Body of pancreas (tissue), 4 donors: ENCODE measurements around the gene SLF2. TPM values are rescaled to one million over a fixed set of nuclear protein-coding genes. Genes with fewer than 3 reads are reported as not detected.

ENCODE experiments used
- ATAC-seq: fragments of 150-250 bp; one replicate; pipeline ENCODE4 v1.9.1; 2016
- DNase-seq, 4 donors: peaks; one replicate each; pipeline ENCODE4 v3.0.0-alpha.2; 2019
- H3K27ac ChIP-seq, 4 donors: fragments of 200-600 bp; sonication (generic); 1 replicate in 3 of 4; 2 replicates in 1 of 4; pipeline versions ENCODE4 v1.5.1 to v1.6.1; 2016 to 2019; ENCODE audit warnings: mild to moderate bottlenecking in 1 of 4, mixed read lengths in 1 of 4, moderate library complexity in 1 of 4
- H3K27me3 ChIP-seq, 2 donors: fragments of 200-600 bp; sonication (generic); one replicate each; pipeline ENCODE4 v1.6.0; 2016; ENCODE audit warnings: mild to moderate bottlenecking in 1 of 2
- H3K36me3 ChIP-seq, 2 donors: fragments of 200-600 bp; sonication (generic); replicated peaks in 1 of 2; 2 replicates each; pipeline ENCODE4 v1.5.1; 2016; ENCODE audit warnings: low read depth in 2 of 2; ENCODE audit not compliant: insufficient read depth in 1 of 2
- H3K4me1 ChIP-seq: fragments of 200-600 bp; sonication (generic); one replicate; pipeline ENCODE4 v1.6.0; 2016
- H3K4me3 ChIP-seq, 2 donors: fragments of 200-600 bp; sonication (generic); 1 replicate in 1 of 2; 2 replicates in 1 of 2; pipeline ENCODE4 v1.5.1; 2016 to 2019
- H3K9me3 ChIP-seq, 3 donors: fragments of 200-600 bp; sonication (generic); 1 replicate in 2 of 3; 2 replicates in 1 of 3; pipeline ENCODE4 v1.5.1; 2016
- POLR2A ChIP-seq, 3 donors: fragments of 450-650 bp; IDR thresholded peaks; one replicate each; pipeline ENCODE4 v1.6.1; 2016; ENCODE audit warnings: antibody characterized with exemption in 3 of 3, mild to moderate bottlenecking in 2 of 3
- WGBS, 2 donors: methylation state at CpG; one replicate each; pipeline ENCODE4 v1.1.5; 2017; 5-methylcytosine and 5-hydroxymethylcytosine counted together
- intact Hi-C: fragments of 100-400 bp; cut with DNase I; formaldehyde crosslinking; loops from one replicate; pipeline ENCODE4 v1.15.1; 2023
- total RNA-seq, 2 donors: library from RNA; depleted of rRNA; stranded (reverse); fragments of >200 nt; gene quantifications; one replicate each; pipeline ENCODE4 v1.1.0, GENCODE V29; 2016
- TF ChIP-seq, protein P1 (sequence below), 7 experiments: fragments of 450-650 bp in 4 of 7; fragments of 200-600 bp in 3 of 7; sonication (generic) in 3 of 7; IDR thresholded peaks; one replicate each; pipeline ENCODE4 v1.5.1; 2016 to 2019; ENCODE audit warnings: antibody characterized with exemption in 7 of 7

Gene SLF2
- total RNA-seq, 2 donors from 2014 or later, result 16.2 to 26.7 TPM

DNA sequence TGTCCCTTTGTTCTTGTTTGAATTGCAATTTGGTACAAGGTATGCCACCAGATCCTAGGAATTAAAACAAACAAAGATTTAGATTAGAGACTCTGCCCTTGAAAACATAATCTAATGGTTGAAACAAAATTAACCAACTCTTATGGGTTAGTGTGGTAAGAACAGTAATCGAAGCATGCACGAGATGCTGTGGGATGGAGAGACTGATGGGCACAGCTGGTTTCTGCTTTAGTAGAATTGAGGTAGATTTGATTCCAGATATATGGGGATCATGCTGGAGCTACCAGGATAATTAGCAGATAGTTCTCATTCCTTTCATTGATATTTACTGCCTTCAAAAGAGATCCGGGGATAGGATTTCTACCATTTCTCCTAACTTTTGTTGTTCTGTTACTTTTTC, 36.2 kb downstream of the SLF2 start:
- H3K36me3 ChIP-seq, result peaks cover 13 to 41% of the 10 kb centered on the region in 2 donors
- H3K9me3 ChIP-seq, result no peaks in the 10 kb centered on the region
- WGBS, 2 donors, result 84 to 86% methylated on average over 3 of the region's 3 CpGs
- no peaks in the 10 kb centered on the region for H3K27me3 ChIP-seq
- TF ChIP-seq, protein P1, sequence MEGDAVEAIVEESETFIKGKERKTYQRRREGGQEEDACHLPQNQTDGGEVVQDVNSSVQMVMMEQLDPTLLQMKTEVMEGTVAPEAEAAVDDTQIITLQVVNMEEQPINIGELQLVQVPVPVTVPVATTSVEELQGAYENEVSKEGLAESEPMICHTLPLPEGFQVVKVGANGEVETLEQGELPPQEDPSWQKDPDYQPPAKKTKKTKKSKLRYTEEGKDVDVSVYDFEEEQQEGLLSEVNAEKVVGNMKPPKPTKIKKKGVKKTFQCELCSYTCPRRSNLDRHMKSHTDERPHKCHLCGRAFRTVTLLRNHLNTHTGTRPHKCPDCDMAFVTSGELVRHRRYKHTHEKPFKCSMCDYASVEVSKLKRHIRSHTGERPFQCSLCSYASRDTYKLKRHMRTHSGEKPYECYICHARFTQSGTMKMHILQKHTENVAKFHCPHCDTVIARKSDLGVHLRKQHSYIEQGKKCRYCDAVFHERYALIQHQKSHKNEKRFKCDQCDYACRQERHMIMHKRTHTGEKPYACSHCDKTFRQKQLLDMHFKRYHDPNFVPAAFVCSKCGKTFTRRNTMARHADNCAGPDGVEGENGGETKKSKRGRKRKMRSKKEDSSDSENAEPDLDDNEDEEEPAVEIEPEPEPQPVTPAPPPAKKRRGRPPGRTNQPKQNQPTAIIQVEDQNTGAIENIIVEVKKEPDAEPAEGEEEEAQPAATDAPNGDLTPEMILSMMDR (IDR thresholded peaks at IDR 0.05), result no peak
- TF ChIP-seq POLR2A (IDR thresholded peaks at IDR 0.05), result no peak
- intact Hi-C loops, result no loop called here
- no peak overlapping the region for H3K27ac ChIP-seq
- no peaks in the 10 kb centered on the region for H3K4me1 ChIP-seq
- DNase-seq (no peak), ATAC-seq (no peak)
- H3K4me3 ChIP-seq, result no peak overlapping the region

DNA sequence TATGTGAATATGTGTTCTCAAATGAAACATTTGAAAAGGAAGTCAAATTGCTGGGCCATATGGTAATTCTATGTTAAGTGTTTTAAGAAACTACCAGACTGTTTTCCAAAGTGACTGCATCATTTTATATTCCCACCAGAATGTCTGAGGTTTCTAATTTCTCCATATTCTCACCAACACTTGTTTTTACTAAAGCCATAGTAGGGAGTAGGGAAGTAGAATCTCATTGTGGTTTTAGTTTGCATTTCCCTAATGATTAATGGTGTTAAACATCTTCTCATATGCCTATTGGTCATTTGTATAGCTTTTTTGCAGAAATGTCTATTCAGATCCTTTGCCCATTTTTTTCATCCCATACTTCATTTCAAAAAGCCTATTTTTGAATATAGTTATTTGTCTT, 47.5 kb downstream of the SLF2 start:
- H3K4me3 ChIP-seq, result no peak overlapping the region
- intact Hi-C loops, result no loop called here
- no peak overlapping the region for H3K27ac ChIP-seq
- H3K4me1 ChIP-seq, result no peaks in the 10 kb centered on the region
- H3K36me3 ChIP-seq, result peaks cover 0 to 12% of the 10 kb centered on the region in 2 donors
- no peak for ATAC-seq
- no peaks in the 10 kb centered on the region for H3K9me3 ChIP-seq
- H3K27me3 ChIP-seq, result no peaks in the 10 kb centered on the region
- no peak for DNase-seq
- TF ChIP-seq, protein P1 (IDR thresholded peaks at IDR 0.05), result no peak
- TF ChIP-seq POLR2A (IDR thresholded peaks at IDR 0.05), result no peak

DNA sequence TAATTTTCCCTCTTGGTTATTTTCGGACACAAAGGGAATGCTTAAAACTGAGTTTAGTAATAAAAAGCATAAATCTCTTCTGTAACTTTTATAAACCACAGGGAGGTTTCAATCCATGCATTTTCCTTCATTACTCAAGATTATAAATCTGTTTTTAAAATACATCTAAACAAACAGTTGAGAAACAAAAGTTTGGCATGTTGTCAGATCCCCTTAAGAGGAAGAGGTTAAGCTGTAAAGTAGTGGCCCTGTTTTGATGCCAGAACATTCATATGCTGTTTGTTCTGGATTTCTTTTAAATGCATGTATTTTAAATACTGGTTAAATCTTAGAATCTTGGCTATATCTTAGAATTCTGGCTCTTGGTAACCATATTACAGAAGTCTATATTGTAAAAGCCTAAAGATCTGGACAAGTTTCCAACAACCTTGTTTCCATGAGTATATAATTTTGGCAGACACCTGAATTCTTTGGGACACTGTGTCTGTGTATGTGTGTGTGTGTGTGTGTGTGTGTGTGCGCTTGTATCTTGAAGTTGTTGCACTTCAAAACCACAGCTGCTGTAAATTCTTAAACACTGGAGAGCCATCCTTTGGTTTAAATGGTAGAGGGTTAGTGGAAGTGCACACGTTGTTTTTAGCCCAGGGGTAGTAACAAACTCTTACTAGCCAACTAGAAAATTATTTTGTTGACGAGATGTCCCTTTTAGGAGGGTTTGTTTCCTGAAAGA, 49.8 kb downstream of the SLF2 start:
- H3K9me3 ChIP-seq, result no peaks in the 10 kb centered on the region
- H3K27me3 ChIP-seq, result no peaks in the 10 kb centered on the region
- peaks cover 0 to 8% of the 10 kb centered on the region in 2 donors for H3K36me3 ChIP-seq
- H3K4me1 ChIP-seq, result peaks cover 7% of the 10 kb centered on the region
- intact Hi-C loops, result no loop called here
- H3K27ac ChIP-seq, result no peak overlapping the region
- ATAC-seq (no peak), DNase-seq (no peak)
- WGBS, 2 donors, result 79 to 81% methylated on average over 4 of the region's 4 CpGs
- H3K4me3 ChIP-seq, result no peak overlapping the region
- no peak for TF ChIP-seq POLR2A (IDR thresholded peaks at IDR 0.05)
- TF ChIP-seq, protein P1 (IDR thresholded peaks at IDR 0.05), result no peak

DNA sequence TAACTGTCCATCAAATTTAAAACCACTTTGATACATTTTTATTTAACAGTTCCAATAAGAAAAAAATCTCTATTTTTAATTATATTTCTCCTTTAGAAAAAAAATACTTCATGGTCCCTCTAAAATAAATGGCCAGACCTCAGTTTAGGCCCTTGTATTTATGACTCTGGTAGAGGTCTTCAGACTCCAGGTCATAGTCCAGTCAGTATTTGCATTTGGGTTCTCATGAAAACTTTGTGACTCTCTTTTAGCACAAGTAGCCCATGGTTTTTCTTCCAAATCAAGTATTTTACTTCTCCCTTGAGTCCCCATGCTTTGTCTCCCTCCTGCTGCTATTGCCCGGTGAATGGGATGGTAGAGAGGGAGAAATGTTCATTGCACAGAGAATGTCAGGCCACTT, 51.1 kb downstream of the SLF2 start:
- Histone ChIP-seq H3K27ac (no peak overlapping the region), H3K9me3 (no peaks in the 10 kb centered on the region), H3K27me3 (no peaks in the 10 kb centered on the region), H3K4me3 (no peak overlapping the region), H3K4me1 (peaks cover 17% of the 10 kb centered on the region), H3K36me3 (peaks cover 0 to 5% of the 10 kb centered on the region in 2 donors)
- DNase-seq (no peak), ATAC-seq (no peak)
- intact Hi-C loops, result no loop called here
- TF ChIP-seq, protein P1 (IDR thresholded peaks at IDR 0.05), result no peak
- no peak for TF ChIP-seq POLR2A (IDR thresholded peaks at IDR 0.05)
- WGBS, 2 donors, result 95 to 100% methylated on average over 1 of the region's 1 CpG

DNA sequence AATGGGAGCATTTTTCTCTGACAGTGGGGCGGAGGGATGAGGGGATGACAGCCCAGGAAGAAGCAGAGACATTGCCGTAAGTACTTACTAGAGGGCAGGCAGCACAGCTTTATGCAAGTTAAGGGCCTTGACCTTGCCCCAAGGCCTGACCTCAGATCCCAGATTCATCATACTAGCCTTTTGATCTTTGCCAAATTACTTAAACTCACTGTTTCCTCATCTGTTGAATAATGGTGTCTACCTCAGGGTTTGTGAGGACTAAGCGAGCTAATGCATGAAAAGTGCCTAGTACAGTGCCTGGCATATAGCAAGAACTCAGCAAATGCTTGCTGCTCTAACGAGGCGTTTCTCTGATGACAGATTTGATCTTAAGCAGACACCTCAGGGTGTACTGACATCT, 53.1 kb downstream of the SLF2 start:
- no peaks in the 10 kb centered on the region for H3K27me3 ChIP-seq
- peaks cover 31% of the 10 kb centered on the region for H3K4me1 ChIP-seq
- no peaks in the 10 kb centered on the region for H3K9me3 ChIP-seq
- TF ChIP-seq POLR2A (IDR thresholded peaks at IDR 0.05), result no peak
- TF ChIP-seq, protein P1 (IDR thresholded peaks at IDR 0.05), result no peak
- WGBS, 2 donors, result 78 to 82% methylated on average over 5 of the region's 5 CpGs
- ATAC-seq (no peak), DNase-seq (no peak)
- H3K36me3 ChIP-seq, result no peaks in the 10 kb centered on the region
- no peak overlapping the region for H3K4me3 ChIP-seq
- intact Hi-C loops, result no loop called here
- no peak overlapping the region for H3K27ac ChIP-seq
